ENCODE data around the gene BIK.

- TF ChIP-seq CTCF (IDR thresholded peaks at IDR 0.05) (no peak), POLR2A (IDR thresholded peaks at IDR 0.05) (peak in 1 of 2 donors; percentile 12)
These were observed 24.6 kb upstream of the BIK start for GRCh38 chr22:43085658-43086606.
